ENCODE measurements around the gene EP400.
"Not testable (repeated sequence)": the region's sequence is repeated elsewhere in the genome, so short reads cannot be mapped to it uniquely, and the experiment has no call there.

EP400 gene

DNA sequence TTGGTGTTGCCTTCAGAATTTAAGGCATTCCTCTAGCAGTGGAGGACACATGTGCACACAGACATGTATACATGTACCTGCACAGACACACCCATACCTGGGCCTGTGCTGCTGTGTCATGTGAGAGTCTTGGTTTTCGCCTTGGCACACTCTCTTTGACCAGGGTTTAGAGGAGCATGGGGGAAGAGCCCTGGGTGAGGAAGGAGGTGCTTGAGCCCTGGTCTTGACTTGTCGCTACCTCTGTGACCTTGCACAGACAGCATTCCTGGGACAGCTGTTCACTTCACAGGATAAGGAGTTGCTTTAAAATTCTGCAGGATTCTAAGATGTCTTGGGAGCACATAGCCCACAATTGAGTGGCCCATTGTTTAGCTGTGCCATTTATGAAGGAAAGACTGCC lies 99.7 kb downstream of the EP400 start:
- no peak for DNase-seq

DNA sequence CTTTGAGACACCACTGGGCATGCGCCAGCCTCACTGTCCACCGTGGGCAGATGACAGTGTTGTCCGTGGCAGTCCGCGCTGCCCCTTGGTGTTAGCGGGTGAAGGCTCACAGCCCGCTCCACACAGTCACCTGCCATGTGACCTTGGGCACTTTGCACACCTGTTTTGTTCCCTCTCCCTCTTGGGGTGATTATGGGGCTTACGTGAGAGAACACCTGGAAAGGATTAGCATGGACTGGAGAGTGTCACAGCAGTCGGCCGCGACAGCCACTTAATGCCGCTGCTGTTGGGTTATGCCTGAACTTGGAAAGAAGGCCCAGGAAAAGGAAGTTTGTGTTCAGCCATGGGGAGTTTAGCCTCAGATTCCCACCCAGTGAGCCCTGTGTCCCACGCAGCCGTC lies 100.1 kb downstream of the EP400 start:
- no peak for DNase-seq

DNA sequence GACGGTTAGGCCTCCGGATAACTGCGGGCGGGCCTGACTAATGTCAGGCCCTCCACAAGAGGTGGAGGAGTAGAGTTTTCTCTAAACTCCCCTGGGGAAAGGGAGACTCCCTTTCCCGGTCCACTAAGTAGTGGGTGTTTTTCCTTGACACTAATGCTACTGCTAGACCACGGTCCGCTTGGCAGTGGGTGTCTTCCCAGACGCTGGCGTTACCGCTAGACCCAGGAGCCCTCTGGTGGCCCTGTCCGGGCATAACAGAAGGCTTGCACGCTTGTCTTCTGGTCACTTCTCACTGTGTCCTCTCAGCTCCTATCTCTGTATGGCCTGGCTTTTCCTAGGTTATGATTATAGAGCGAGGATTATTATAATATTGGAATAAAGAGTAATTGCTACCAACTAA lies 102.0 kb downstream of the EP400 start:
- DNase-seq = not testable (repeated sequence)

DNA sequence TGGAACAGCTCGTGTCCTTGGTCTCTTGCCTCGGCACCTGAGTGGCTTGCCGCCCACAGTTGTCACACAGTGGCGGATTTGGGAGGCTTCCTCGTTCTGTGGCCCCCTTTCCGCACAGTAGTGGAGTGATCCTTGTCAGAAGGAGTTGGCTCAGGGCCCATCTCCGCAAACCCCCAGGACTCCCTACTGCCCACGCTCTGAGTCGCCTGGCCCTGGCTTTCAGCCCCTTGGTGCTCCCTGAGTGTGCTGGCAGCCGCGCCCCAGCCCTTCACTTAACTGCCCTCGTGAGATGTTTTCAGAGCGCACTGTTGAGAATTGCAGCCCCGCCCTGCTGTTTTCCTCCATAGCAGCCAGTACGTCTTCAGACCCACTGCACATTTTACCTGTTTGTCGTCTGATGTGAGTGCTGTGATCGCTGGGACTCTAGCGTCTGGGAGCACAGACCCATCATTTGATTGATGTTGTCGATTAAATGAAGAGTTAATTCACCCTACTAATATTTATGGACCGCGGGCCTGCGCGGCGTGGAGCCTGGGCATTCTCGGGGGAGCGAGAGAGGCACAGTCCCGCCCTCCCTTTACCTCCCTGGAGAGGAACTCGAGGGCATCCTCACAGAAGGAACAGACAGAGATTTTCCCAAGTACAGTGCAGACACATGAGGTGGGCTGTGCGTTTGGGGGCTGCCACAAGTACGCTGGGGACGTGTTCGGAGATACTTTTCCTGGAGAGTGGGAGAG lies 102.6 kb downstream of the EP400 start:
- DNase-seq = no peak

DNA sequence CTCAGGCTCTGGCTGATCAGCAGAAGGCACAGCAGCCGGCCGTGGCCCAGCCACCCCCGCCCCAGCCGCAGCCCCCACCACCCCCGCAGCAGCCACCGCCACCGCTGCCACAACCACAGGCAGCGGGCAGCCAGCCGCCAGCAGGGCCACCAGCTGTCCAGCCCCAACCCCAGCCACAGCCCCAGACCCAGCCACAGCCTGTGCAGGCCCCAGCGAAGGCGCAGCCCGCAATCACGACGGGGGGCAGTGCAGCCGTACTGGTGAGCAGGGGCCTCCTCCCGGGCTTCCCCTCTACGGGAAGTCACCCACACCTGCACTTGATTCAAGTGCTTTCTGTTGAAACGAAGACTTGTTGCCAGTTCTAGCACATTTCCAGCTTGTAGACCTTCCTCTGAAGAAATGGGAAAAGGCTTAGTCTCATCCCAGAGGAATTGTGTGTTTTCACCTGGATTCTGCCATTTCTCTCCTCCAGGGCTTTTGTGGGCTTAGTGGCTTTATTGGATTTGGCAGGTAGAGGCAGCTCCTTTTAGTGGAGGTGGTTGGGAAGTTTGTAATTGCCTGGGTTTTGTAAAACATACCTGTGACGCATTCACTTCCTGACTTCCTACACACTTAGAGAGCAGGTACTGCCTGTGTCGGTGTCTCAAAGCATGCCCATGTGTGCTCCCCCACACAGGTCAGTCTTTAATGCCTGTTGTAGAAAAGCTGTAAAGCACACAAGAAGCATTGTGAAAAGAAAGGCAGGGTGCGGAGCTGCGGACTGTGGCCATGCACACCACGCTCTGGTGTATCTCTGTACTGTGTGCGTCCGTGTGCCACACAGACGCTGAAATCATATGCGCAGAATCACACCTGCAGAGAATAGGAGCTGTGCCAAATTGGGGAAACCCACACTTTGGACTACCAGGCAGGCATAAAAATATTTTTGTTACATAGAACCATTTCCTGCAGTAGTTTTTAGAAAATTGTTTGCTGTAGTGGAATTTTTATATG lies 103.9 kb downstream of the EP400 start:
- DNase-seq = no peak

DNA sequence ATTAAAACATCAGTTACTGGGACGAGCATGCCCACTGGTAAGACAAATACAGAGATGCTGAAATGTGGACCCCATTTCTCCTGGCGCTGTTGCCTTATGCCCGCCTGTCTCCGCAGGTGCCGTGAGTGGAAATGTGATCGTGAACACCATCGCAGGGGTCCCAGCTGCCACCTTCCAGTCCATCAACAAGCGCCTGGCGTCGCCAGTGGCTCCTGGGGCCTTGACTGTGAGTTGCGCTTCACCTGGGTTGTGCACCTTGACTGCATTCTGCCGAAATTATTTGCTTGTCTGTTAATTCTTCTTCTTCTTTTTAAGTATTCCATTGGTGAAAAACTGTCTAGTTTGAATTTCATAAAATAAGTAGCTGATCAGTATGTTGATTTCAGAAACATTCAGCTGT lies 105.2 kb downstream of the EP400 start:
- DNase-seq = no peak

DNA sequence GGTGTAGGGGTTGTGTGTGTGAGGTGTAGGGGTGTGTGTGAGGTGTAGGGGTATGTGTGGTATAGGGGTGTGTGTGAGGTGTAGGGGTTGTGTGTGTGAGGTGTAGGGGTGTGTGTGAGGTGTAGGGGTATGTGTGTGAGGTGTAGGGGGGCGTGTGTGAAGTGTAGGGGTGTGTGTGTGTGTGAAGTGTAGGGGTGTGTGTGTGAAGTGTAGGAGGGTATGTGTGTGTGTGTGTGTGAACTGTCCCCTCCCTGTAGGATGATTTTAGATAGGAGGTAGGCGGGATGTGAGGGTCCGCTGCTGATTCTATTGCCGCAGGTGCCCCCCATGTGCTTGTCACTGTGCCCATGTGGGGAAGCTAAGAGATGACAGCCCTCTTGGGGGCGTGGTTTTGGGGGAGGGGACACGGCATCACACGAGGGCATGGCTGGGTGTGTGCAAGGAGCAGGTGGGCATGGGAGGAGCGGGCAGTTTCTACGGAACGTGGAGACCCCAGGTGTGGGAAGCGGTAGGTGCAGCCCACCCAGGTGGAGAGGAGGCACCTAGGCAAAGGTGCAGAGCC lies 105.9 kb downstream of the EP400 start:
- no peak for DNase-seq

DNA sequence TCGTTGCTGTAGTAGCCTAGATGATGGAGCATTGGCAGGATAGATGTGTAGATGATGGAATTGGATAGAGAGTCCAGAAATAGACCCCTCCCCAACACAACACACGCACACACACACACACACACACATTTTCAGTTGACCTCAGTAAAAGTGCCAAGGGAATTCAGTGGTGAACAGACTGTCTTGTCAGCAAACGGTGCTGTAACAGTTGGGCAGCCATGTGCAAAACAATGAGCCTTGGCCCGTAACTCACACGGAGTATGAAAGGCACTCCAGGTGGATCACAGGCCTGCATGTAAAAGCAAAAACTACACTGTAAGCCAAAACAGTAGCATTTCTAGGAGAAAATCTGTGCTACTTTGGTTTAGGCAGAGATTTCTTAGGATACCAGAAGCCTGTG lies 106.6 kb downstream of the EP400 start:
- no peak for DNase-seq

DNA sequence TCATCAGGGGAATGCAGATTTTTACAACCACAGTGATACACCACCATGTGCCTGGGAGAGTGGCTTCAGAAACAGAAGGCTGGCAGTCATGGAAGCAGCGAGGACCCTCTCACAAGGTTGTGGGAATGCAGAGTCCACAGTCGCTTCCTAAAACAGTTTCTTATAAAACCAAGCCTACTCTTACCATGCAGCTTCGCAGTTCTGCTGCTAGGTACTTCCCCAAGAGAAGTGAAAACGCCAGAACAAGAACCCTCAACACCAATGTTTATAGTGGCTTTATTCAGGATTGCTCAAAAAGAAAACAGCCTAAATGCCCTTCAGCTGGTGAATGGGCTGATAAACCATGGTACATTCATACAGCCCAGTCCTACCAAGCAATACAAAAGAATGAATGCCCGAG lies 107.2 kb downstream of the EP400 start:
- DNase-seq = no peak

DNA sequence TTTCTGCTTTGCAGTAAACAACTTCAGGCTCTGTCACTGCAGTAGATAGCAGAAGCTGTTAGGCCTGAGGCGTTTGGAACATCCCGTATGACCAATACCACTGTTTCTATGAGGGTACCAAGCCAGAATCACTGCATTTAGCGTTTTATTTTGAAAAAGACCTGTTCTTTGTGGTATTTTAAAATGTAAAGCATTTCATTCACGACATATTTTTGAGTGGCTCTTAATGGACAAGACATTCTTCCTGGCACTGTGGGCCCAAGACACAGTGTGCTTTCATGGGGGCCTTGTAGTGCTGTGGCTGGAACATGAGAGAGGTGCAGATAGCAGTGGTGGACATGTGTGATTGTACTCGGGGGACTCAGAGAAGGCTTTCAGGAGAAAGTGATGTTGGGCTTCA lies 107.9 kb downstream of the EP400 start:
- no peak for DNase-seq

DNA sequence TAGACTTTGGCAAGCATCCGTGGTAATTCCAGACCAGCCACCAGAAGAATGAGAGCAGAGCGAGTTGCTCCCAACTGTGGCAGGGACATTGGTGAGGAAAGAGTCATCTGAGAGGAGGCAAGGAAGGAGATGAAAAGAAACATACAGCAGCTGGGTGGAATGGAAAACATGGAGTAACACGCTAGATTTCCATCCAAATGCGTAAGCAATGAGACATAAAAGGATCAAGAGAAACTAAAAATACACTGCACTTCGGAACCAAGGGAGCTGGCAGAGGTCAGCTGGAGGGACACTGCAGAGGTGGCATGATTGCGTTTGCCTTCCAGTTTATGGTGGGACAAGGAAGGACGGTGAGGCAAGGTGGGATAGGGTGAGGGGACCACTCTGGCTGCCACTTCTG lies 111.5 kb downstream of the EP400 start:
- DNase-seq = no peak

DNA sequence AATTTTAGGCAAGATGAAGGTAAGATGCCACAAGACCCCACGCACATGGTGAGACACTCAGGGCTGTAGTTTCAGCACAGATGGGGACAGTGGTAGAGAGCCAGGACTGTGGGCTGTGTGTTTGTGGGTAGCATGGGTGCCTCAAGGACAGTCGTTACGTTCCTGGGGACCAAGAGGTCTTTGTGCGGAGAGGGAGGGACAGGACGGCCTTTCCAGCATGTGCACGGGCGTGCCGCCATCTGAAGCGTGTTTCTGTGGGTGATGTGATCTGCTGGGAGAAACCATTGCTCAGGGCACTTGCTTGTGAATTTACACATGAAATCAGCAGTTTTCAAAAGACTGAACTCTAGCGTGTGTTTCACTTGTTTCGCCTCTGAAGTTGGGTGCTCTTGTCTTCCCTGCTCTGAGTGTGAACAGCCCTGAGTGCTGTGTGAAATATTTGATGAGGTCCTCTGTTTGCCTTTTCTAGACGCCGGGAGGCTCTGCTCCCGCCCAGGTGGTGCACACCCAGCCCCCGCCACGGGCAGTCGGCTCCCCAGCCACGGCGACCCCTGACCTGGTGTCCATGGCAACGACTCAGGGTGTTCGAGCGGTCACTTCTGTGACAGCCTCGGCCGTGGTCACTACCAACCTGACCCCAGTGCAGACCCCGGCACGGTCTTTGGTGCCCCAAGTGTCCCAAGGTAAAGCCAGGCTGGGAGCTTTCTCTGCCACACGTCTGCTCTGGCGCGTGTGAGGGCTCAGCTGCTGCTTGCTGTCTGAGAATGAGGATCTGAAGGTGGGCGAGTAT lies 112.1 kb downstream of the EP400 start:
- no peak for DNase-seq

DNA sequence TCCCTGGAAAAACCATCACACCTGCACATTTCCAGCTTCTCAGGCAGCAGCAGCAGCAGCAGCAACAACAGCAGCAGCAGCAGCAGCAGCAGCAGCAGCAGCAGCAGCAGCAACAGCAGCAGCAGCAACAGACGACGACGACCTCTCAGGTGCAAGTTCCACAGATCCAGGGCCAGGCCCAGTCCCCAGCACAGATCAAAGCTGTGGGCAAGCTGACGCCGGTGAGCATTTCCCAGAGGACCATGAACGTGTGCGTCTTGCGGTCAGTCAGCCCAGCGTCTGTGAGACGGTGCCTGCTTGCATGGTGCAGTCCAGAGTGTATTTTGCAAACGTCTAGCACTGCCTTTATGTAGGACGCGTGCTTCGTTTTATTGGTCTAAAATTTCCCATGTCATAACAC lies 112.7 kb downstream of the EP400 start:
- DNase-seq = no peak

DNA sequence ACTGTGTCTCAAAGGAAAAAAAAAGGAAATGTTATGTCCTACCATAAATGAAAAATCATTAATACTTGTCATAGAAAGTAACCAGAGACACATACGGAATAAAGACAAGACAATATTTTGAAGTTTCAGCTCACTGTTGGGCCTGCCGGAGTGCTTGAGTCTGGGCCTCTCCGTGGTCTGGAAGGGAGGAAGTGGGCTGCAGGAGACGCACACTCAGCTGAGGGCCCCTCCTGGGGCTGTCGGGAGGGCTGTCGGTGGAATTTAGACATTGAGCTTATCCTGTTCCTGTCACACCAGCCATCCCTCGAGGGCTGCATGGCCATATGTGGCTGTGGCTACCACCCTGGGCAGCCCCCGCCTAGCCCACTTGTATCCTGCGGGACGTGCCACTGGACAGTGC lies 113.7 kb downstream of the EP400 start:
- DNase-seq = no peak

DNA sequence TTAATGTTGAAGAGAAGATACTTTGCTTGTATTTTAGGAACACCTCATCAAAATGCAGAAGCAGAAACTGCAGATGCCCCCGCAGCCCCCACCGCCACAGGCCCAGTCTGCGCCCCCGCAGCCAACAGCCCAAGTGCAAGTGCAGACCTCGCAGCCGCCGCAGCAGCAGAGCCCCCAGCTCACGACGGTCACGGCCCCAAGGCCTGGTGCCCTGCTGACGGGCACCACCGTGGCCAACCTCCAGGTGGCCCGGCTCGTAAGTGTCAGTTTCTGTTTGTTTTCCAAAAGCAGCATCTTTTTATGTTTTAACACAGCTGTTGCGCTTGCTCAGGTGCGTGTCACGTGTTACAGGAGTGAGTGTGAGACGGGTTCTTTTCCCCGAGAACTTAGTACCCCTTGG lies 114.9 kb downstream of the EP400 start:
- DNase-seq = no peak

DNA sequence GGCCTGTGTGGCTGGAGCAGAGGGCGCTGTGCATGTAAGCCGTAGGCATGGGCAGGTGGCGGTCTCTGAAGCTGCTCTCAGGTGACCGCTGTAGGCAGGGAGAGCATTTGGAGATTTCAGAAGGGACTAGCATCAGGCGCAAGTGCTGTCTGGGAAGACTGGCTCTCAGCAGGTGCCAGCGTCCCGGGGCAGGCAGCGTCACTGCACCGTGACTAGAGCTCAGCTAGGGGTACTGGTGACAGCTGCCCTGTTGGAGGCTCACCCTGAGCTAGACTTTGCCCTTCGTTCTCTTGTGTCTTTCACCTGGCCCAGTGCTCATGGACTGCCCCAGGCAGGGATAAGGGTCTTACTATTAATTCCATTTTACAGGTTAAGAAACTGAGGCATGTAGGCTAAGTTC lies 115.5 kb downstream of the EP400 start:
- DNase-seq = no peak

DNA sequence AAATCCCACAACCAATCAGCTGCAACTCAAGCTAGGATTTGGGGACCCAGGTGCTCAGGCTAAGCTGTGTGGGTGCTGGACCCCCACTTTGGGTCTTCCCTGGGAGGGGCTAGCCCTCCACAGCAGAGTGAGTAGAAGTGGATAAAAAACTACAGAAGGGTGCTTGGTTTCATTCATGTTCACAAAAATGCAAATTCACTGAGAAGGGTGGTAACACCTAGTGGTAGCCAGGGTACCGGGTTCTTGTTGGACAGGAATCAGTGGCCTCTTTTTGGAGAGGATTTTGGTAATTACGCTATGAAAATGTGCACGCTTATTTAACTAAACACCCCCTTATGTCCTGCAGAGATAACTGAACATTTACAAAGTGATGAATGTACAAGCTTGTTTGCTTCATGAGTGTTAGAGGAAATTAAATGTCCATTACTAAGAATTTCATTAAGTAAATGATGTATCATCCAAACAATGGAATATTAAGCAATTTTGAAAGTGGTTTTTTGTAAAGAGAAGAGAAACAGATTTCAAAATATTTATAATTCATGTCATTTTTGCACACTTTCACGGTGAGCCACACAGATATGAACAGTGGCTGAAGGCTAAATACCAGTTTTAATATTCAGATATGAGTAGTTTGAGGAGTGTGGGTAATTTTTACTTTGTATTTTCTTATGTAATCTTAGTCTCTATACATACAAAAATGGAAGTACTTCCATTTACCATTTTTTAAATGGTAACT lies 116.0 kb downstream of the EP400 start:
- DNase-seq = no peak

DNA sequence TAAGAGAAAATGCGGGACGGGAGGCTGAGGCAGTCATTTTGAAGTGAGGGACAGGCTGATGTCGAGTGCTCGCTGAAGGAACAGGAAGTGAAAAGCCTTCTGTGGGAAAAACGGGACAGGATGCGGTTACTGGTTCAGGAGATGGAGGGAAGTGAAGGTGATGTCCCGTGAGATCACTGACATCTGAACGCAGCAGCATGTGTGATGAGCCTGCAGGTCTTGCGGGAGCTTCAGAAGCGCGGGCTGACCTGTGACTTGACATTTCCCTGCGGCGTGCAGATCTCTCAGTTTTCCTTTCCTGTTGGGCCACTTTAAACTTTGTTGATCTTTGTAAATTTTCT lies 116.6 kb downstream of the EP400 start:
- peak; percentile 34 to 55 for DNase-seq

DNA sequence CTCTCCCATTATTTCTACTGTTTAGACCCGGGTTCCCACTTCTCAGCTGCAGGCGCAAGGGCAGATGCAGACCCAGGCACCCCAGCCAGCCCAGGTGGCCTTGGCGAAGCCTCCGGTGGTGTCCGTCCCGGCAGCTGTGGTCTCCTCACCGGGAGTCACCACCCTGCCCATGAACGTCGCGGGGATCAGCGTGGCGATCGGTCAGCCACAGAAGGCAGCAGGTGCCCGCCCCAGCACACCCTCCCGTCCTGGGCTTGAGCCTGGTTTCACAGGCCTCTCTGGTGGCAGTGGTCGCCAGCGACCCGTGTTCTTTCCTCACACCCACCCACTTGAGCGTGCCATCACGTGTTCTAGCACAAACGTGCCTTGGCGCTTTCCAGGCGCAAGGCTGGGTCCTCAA lies 117.0 kb downstream of the EP400 start:
- no peak for DNase-seq

DNA sequence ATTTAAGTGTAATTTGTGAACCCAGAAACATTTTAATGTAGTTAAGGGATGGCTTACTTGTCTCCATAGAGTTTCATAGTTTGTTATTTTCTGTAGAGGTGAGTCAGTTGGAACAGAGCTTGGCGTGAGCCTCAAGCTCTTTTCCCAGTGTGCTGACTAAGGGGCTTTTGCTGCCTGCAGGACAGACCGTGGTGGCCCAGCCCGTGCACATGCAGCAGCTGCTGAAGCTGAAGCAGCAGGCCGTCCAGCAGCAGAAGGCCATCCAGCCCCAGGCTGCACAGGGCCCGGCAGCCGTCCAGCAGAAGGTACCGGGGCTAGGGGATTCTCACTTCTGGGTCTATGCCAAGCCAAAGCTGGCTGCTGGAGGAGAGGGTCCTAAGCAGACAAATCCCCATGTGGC lies 117.4 kb downstream of the EP400 start:
- no peak for DNase-seq

DNA sequence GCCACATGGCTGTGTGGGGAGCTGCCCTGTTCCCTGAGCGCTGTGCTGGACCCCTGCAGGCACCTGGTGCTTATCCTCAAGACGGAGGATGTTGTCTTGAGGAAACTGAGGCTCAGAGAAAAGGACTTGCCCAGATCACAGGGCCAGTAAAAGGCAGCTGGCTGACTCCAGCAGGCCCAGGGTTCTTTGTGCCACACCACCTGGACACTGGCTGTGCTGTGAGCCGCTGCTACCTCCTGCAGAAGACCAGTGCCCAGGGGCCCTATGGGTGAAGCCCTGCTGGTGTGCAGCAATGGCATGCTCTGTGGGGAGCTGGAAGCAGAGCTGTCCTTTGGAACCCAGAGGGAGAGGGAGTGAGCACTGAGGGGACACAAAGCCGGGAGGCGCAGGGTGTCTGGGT lies 118.5 kb downstream of the EP400 start:
- DNase-seq = no peak

DNA sequence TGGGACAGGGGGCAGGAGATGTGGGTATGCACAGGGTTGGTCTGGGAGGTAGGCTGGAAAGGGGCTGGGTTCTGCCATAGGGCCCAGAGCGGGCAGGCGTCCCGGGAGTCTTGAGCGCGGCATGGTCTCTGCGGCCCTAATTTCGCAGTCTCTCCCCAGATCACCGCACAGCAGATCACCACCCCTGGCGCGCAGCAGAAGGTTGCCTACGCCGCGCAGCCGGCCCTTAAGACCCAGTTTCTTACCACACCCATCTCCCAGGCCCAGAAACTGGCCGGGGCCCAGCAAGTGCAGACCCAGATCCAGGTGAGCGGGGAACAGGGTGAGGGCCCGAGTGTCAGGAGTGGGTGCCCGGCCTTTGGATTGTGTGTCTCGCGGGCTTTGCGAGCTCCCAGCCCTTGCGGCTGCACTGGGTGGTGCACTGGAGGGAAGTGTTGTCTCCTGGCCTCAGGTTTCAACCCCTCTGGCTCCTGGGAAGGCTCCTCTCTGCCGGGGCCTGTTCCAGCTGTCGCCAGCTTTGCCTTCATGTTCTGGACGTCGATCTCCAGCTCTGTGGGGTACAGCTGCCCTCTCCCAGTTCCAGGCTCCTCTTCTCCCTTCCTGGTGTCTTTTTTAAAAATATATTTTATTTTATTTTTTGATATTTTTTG lies 119.7 kb downstream of the EP400 start:
- DNase-seq = no peak

Data from activated CD4-positive, alpha-beta T cell treated with anti-CD3 and anti-CD28 coated beads, Interleukin-2, amount 50 U/mL, for 48 hours (primary cell).